Type B pancreatic cell (in vitro differentiated cells): Measurements from ENCODE around the gene CDC42EP5. TPM values are rescaled to one million over a fixed set of nuclear protein-coding genes. Genes with fewer than 3 reads are reported as not detected.
A peak's percentile ranks its signal among the peaks of the same experiment; 100 is the strongest.

Source experiments
- DNase-seq: peaks from one replicate; pipeline ENCODE4 v3.0.0; 2021; ENCODE audit warnings: mixed read lengths; ENCODE audit not compliant: unreplicated experiment; ENCODE audit errors: extremely low spot score
- H3K27ac Mint-ChIP-seq: 2 replicates; pipeline ENCODE4 v1.8.0; 2021; ENCODE audit warnings: mild to moderate bottlenecking, mixed read lengths
- H3K27me3 Mint-ChIP-seq: 2 replicates; pipeline ENCODE4 v1.8.0; 2021; ENCODE audit warnings: mixed read lengths
- H3K36me3 Mint-ChIP-seq: 2 replicates; pipeline ENCODE4 v1.8.0; 2021; ENCODE audit warnings: mixed read lengths
- H3K4me1 Mint-ChIP-seq: one replicate; pipeline ENCODE4 v1.8.0; 2021; ENCODE audit warnings: mixed read lengths; ENCODE audit not compliant: unreplicated experiment
- H3K4me3 Mint-ChIP-seq: 2 replicates; pipeline ENCODE4 v1.8.0; 2021; ENCODE audit warnings: mild to moderate bottlenecking, mixed read lengths
- H3K9me3 Mint-ChIP-seq: 2 replicates; pipeline ENCODE4 v1.8.0; 2021; ENCODE audit warnings: mixed read lengths
- total RNA-seq: library from RNA; stranded (reverse); gene quantifications from 2 replicates; pipeline ENCODE4 v1.2.1, GENCODE V29; 2021; ENCODE audit warnings: low replicate concordance
- TF ChIP-seq, protein P1 (sequence below): fragments of 200-600 bp; sonication (generic); conservative IDR thresholded peaks from 2 replicates; pipeline ENCODE4 v1.5.0; 2021; ENCODE audit warnings: antibody characterized with exemption, mild to moderate bottlenecking

The CDC42EP5 gene
- total RNA-seq, 1 donor from 2014 or later, result 24.3 TPM

DNA sequence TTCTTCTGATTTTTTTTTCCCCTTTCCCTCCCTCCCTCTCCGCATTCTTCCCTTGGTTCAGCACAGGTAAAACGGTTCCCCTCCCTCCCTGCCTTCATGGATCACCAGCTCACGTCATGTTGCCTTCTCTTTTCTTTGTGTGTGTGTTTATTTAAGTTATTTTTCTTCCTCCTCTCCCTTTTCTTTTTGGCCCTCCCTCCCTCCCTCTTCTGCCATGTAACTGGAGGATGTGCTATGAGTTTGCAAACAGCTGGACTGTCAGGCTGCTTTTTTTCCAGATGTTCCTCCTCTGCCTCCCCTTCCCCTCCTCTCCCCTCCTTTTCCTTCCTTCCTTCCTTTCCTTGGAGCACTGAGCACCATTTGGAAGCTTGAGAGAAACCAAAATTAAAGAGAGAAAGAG lies 11.5 kb downstream of the CDC42EP5 start:
- Mint-ChIP-seq H3K27ac (peak overlapping the region; percentile 70), H3K27me3 (peaks cover 8% of the 10 kb centered on the region), H3K4me3 (peak overlapping the region; percentile 69)

DNA sequence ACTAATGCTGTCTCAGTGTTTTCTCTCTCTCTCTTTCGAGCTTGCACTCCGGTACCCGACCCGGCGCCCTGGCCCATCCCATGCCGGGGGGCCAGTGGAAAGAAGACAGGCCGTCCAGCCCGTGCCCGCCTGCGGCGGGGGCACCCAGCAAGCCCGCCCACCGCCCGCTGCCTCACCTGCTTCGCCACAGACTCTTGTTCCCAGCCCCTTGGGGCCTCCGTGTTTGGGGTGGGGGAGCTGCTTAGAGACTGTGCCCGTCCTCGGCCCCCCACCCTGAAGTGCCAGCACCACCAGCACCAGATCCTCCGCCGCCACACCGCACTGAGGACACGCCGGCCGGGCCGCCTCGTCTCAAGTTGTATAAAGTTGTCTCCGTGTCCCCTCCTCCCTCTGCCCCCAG lies 11.9 kb downstream of the CDC42EP5 start:
- no peaks in the 10 kb centered on the region for H3K9me3 Mint-ChIP-seq
- H3K4me1 Mint-ChIP-seq, result peaks cover 26% of the 10 kb centered on the region
- H3K36me3 Mint-ChIP-seq, result peaks cover 16% of the 10 kb centered on the region
- H3K27ac Mint-ChIP-seq, result peak overlapping the region; percentile 70
- no peak for DNase-seq
- peaks cover 8% of the 10 kb centered on the region for H3K27me3 Mint-ChIP-seq
- H3K4me3 Mint-ChIP-seq, result peak overlapping the region; percentile 69
- TF ChIP-seq, protein P1, sequence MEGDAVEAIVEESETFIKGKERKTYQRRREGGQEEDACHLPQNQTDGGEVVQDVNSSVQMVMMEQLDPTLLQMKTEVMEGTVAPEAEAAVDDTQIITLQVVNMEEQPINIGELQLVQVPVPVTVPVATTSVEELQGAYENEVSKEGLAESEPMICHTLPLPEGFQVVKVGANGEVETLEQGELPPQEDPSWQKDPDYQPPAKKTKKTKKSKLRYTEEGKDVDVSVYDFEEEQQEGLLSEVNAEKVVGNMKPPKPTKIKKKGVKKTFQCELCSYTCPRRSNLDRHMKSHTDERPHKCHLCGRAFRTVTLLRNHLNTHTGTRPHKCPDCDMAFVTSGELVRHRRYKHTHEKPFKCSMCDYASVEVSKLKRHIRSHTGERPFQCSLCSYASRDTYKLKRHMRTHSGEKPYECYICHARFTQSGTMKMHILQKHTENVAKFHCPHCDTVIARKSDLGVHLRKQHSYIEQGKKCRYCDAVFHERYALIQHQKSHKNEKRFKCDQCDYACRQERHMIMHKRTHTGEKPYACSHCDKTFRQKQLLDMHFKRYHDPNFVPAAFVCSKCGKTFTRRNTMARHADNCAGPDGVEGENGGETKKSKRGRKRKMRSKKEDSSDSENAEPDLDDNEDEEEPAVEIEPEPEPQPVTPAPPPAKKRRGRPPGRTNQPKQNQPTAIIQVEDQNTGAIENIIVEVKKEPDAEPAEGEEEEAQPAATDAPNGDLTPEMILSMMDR, result no peak

More for the DNA sequence above, 11.5 kb downstream of the CDC42EP5 start:
- H3K9me3 Mint-ChIP-seq, result no peaks in the 10 kb centered on the region
- no peak for DNase-seq
- H3K4me1 Mint-ChIP-seq, result peaks cover 30% of the 10 kb centered on the region
- peaks cover 19% of the 10 kb centered on the region for H3K36me3 Mint-ChIP-seq
- TF ChIP-seq, protein P1, result no peak

DNA sequence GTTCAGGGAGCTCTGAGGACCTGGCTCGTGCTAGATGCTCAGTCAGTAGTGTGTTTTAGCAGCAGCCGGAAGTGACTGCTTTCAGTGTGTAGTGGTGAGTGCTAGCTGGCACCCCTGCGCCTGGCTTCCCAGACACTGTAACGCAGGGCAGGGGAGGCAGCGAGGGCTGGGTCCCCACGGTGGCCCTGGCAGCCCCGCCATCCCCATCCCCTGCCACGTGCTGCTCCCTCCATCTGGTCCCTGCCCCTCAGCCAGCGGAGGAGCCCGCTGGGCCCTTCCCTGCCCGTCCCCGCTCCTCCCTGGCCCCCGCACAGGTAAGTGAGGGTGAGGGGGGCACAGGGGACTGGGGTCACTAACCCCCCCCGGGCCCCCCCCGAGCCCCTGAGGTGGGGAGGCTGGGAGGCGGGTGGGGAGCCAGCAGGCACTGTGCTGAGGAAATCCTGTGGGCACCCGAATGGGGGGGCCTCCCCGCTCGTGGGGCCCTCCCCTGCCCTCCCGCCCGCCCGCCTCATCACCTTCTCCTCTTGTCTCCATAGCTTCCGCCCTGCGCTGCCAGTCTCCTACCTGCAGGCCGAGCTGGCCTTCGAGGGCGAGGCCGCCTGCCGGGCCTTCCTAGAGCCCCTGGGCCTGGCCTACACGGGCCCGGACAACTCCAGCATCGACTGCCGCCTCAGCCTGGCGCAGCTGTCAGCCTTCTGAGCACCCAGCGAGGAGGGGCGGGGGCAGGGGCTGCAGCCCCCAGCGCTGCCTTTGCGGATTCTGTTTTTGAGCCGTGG lies 12.7 kb downstream of the CDC42EP5 start:
- H3K9me3 Mint-ChIP-seq, result no peaks in the 10 kb centered on the region
- no peak overlapping the region for H3K4me3 Mint-ChIP-seq
- H3K36me3 Mint-ChIP-seq, result peaks cover 16% of the 10 kb centered on the region
- peak overlapping the region; percentile 82 for H3K27ac Mint-ChIP-seq
- DNase-seq, result no peak
- H3K4me1 Mint-ChIP-seq, result peaks cover 26% of the 10 kb centered on the region
- TF ChIP-seq, protein P1, result no peak
- H3K27me3 Mint-ChIP-seq, result peaks cover 8% of the 10 kb centered on the region

DNA sequence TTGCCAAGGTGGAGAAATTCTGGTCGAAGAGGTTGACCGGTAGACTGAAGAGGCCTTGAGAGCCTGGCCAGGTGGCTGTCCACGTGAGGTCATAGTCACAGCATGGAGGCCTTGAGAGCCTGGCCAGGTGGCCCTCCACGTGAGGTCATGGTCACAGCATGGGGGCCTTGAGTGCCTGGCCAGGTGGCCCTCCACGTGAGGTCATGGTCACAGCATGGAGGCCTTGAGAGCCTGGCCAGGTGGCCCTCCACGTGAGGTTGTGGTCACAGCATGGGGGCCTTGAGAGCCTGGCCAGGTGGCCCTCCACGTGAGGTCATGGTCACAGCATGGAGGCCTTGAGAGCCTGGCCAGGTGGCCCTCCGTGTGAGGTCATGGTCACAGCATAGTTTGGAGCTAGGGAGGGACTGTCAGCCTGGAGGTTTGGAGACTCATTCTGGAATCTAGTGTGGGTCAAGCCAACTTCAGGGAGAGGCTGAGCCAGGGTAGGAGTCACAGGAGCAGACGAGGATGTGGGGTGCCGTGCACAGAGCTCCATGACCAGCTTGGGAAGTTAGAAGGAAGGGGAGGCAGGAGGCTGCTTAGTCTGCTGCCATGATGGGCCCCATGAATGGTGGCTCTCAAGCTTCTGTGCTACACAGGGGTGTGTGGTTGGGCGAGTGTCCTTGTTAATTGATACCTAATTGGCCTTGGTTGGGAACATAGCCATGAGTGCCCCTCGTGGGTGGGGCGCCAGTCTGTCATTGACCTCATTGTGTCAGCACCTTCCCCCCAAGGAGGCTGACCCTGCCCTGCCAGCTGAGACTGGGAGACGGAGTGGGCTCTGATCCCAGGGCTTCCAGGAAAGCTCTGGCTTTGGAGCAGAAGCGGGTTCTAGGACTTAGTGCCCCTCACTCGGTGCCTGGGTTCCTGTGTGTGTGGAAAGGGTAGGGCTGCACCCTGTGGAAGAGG lies 13.5 kb downstream of the CDC42EP5 start:
- Mint-ChIP-seq H3K9me3 (no peaks in the 10 kb centered on the region), H3K27ac (peak overlapping the region; percentile 82), H3K4me1 (peaks cover 26% of the 10 kb centered on the region), H3K27me3 (peaks cover 8% of the 10 kb centered on the region), H3K4me3 (peak overlapping the region; percentile 43), H3K36me3 (peaks cover 16% of the 10 kb centered on the region)
- TF ChIP-seq, protein P1, result no peak
- no peak for DNase-seq

DNA sequence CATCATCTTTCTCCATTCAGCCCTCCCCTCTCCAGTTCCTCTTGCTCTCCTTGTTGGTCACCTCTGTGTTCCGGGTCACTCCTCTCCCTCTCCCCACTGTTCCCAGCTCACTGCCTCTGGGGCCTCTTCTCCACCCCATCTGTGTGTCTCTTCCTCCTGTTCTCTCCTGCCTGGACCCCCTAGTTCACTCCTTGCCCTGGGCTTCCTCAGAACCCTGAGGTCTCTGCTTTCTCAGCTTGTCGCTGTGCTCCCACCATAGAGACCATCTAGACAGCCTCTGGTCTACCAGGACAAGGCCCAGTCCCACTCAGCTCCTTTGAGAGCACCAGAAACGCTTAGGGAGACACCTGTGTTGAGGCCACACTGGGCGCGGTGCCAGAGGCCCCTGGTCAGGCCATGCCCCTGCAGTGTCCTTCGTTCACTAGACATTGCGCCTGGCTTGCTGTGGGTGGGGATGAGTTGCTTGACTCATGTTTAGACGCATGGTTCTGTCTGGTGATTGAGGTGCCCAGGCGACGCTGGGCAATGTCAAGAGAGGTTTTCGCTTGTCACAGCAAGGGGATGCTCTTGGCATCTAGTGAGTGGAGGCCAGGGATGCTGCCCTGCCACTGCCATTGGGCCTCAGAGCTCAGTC lies 14.3 kb downstream of the CDC42EP5 start:
- Mint-ChIP-seq H3K27ac (peak overlapping the region; percentile 62), H3K27me3 (peaks cover 2% of the 10 kb centered on the region), H3K9me3 (no peaks in the 10 kb centered on the region), H3K4me1 (peaks cover 20% of the 10 kb centered on the region), H3K4me3 (peak overlapping the region; percentile 43), H3K36me3 (peaks cover 13% of the 10 kb centered on the region)
- TF ChIP-seq, protein P1, result no peak
- DNase-seq, result no peak
